Nucleus accumbens (tissue), 56 donors: ENCODE data around the gene MIEF2.
"Not testable (repeated sequence)": the region's sequence is repeated elsewhere in the genome, so short reads cannot be mapped to it uniquely, and the experiment has no call there.

Experiments used
- DNase-seq, 56 donors: peaks; one replicate each; lab custom pipeline; 2025; lab: John Stamatoyannopoulos, UW

MIEF2 gene, protein sequence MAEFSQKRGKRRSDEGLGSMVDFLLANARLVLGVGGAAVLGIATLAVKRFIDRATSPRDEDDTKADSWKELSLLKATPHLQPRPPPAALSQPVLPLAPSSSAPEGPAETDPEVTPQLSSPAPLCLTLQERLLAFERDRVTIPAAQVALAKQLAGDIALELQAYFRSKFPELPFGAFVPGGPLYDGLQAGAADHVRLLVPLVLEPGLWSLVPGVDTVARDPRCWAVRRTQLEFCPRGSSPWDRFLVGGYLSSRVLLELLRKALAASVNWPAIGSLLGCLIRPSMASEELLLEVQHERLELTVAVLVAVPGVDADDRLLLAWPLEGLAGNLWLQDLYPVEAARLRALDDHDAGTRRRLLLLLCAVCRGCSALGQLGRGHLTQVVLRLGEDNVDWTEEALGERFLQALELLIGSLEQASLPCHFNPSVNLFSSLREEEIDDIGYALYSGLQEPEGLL

DNA sequence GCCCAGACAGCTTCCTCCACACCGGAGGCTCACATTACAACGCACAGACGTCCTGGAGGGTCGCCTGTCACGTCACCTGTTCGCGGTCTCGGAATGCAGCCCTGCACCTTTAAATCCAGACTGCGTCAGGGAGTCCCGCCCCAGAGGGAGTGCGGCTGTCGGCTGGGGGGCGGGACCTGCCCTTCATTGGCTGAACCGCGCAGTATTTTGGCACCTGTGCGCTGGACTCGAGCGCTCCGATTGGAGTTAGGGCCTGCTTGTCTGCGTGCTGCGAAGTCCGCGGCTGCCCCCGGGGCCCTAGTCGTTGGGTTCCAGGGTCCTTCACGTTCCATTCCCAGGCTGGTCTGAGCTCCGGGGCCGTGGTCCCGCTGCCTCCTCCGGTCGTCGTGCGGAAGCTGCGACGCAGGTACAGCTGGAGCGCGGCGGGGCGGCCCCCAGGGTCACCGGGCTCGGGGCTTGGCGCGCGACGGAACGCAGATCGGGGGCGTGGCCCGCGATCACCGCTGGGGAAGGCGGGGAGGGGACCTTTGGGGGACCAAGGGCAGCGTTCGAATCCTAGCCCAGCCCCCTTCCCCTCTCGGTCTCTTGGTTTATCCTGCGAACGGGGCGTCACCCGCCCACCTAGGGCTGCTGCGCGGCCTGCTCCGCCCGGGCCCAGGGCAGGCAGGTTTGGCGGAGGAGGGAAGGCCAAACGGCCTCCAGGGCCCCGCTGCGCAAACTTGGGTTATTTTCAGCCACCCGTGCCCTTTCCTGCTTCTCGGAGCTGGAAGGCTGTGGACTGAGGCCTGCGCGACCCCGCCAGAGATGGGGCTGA, at the start of gene MIEF2:
TSS of gene MIEF2 (plus strand) at position 331 of the 814 bp plus-strand sequence. CDS start 2,059 bp downstream, outside the sequence.
- DNase-seq = peak; percentile 66 to 97 (median 91)

DNA sequence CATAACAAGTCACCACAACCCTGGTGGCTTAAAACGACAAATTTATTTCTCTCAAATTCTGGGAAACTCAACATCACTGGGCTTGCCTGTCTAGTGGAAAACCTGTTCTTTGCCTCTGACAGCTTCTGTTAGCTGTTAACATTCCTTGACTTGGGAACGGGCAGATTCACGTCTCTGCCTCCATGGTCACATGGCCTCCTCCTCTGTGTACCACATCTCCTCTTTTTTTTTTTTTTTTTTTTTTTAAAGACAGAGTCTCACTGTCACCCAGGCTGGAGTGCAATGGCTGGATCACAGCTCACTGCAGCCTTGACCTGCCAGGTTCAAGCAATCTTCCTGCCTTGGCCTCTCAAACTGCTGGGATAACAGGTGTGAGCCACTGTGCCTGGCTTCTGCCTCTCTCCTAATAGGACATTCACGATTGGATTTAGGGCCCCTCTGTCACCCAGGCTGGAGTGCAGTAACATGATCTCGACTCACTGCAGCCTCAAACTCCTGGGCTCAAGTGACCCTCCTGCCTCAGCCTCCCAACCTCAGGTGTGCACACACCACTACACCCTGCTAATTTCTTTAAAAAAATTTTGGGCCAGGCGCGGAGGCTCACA, 46.7 kb upstream of the MIEF2 start:
- DNase-seq = no peak

DNA sequence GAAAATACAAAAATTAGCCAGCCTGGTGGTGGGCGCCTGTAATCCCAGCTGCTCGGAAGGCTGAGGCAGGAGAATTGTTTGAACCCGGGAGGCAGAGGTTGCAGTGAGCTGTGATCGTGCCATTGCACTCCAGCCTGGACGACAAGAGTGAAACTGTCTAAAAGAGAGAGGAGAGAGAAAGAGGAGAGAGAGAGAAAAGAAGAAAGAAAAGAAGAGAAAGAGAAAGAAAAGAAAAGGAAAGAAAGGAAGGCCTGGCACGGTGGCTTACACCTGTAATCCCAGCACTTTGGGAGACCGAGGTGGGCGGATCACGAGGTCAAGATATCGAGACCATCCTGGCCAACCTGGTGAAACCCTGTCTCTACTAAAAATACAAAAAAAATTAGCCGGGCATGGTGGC, 43.6 kb upstream of the MIEF2 start:
- DNase-seq = not testable (repeated sequence)

DNA sequence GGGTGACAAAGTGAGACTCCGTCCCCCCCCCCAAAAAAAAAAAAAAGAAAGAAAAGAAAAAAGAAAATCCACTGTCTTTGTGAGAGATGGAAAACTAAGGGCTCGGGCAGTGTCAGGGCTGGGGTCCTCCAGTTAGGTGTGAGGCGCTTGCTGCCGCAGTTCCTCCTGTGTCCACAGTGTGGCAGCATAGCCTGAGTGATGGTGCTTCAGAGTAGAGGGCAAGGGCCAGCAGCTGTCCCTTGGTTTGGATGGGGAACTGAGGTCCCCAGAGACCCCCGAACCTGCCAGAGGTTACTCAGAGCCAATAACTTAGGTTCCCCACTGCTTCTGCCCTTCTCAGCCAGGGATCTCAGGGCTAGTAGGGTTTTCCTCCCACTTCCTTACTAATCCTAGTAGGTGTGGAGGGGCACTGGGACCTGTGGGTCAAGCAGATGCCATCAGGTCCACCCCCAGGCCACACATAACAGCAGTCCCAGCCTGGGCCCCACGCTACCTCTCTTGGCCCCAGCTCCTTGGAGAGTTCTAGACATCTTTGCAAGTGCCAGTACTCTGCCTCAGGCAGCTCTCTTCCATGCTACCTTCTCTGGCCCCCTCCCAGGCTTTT, 42.9 kb upstream of the MIEF2 start:
- peak in 46 of 56 donors; percentile 16 to 87 (median 49) for DNase-seq

DNA sequence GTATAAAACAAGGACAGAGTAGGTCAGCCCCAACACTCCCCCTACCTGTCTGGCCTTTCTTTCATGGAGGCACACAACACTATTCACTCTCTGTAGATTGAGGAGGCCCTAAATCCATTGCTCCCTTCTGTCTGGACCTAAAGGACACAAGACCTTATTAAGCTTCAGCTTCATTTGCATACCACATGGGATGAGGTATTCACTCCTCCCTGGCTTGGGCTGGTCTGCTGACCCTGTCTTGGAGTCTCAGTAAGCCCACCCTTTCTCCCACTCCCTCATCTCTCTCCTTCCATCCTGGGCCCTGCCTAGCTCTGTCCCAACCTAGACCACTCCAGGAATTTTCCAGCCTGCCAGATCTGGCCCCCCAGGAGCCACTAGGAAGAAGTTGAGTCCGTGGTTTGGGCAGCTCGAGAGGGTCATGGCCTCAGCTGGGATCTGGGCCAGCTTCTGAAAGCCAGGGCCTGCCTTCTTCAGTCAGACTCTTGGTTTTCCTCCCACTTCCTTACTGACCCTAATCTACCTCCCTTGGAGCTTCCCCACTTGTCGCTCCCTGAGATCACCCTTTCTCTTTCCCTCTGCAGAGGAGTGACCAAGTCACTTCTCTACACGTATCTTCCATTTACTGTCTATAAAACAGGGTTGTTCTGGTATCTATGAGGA, 41.6 kb upstream of the MIEF2 start:
- DNase-seq = no peak

DNA sequence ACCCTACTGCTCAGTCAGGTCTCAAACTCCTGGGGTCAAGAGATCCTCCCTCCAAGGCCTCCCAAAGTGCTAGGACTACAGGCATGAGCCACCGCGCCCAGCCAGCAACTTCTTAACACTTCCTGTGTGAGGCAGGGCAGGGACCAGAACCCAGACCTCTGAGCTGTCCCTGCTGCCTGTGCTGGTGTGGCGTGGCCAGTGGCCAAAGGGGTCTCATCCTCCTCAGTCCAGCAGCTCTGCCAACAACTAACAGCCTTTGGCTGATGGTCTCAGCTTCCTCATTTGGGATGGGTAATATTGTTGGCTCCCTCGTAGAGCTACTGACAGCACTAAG, 36.4 kb upstream of the MIEF2 start:
- DNase-seq = no peak

DNA sequence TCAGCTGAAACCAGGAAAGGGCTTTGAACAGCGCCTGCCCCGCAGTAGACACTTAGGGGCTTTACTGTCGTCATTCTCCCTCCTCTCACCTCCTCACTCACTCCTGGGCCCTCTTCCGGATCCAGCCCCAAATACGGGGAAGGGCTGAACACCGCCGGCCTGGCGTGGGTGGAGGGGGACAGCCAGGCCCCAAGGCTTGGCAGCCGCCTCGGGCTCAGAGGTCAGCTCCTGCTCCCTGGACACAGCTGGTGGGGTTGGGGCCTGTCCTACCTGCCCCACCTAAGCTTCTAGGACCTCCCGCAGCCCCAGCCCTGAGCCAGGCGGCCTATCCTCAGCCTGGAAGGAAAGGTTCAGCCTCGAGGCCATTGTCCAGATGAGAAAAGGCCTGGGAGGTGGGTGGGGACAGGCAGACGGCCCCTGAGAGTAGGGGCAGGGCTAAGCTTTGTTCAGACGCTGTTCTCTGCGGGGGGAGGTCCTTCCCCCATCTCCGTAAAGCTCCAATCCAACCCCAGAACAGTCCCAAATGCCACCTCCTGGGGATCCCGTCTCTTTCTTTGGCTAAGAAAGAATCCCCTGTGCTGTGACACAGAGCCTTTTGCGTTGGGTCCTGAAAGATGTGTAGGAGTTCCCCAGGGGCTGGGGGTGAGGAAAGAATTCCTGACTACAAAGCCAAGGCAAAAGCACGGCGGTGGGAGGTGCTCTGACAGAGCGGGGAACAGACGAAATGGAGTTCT, 35.9 kb upstream of the MIEF2 start:
- DNase-seq = no peak

DNA sequence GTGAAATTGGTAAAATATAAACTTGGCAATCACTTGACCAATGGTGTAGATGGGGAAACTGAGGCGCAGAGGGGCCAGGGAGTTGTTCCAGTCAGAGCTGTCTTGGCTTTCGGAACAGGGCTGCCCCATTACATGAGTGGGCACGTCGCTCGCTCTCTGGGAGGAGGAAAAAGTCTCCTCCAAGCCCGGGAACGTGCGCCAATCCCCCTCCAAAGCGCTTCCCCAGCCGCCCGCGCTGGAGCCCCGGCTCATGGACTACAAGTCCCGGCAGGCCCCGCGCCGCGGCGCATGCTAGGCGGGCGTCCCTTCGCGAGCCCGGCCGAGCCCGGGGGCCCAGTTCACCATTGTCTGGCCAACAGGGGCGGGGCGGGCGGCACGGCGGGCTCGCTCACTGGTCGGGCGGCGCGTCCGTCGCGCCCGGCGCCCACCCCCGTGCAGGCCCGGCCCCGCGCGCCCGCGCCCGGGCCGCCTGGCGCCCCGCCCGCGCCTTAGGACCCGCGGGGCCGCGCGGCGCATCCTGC, 35.3 kb upstream of the MIEF2 start, which contains the start of gene LLGL1:
TSS of gene LLGL1 (plus strand) at position 515 of the 521 bp plus-strand sequence. CDS start 48 bp downstream, outside the sequence.
- DNase-seq = peak in 55 of 56 donors; percentile 58 to 98 (median 89)

DNA sequence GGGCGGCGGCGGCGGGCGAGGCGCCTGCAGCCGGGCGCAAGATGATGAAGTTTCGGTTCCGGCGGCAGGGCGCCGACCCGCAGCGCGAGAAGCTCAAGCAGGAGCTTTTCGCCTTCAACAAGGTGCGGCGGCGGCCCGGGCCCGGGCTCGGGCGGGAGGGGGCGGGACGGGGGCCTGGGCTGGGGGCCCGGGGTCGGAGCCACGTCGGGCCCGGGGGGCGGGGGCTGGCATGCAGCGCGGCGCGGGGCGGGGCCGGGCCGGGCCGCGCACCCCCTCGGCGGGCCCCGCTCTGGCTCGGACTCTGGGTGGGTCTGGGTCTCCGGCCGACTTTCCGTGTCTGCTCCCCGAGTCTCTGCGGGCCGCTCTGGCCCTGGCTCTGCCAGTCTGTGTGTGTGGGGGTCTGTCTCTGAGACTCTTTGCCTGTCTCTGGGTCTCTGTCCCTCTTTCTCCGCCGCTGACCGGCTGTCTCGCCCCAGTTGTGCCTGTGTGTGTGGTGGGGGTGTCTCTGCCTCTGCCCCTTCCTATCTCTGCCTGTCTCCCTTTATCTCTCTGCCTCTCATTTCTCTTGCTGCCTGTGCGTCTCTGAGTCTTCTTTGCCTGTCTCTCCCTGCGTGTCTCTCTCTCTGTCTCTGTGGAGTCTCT, 34.7 kb upstream of the MIEF2 start:
- peak in 11 of 56 donors; percentile 45 to 76 (median 57) for DNase-seq

DNA sequence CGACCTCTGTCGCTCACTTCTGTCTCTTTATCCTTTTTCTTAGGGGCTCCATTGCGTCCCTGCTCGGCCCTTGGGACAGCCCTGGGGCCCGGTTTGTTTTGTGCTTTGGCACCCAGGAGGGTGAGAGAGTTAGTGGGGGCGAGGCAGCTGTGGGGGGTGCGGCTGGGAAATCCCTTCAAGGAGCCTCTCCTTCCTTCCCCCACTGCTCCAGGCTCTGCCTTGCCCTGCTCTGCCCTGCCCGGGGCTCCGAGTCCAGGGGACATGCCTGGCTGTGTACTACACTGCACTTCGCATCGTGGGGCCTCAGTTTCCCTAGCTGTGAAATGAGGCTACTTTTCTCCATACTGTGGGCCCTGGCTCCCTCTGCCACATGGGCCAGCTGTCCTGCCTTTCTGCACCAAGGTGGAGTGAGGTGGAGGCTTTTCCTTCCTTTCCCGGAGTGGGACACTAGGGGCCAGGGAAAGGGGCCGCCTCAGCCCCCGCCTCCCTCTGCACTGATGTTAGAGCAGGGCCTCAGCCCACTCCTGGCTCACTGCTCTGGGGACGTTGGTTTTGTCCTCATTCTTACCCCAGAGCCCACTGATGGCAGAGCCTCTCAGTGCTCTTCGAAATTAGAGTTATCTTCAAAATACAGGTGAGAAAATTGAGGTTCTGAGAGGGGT, 34.0 kb upstream of the MIEF2 start:
- peak in 1 of 56 donors; percentile 14 for DNase-seq

DNA sequence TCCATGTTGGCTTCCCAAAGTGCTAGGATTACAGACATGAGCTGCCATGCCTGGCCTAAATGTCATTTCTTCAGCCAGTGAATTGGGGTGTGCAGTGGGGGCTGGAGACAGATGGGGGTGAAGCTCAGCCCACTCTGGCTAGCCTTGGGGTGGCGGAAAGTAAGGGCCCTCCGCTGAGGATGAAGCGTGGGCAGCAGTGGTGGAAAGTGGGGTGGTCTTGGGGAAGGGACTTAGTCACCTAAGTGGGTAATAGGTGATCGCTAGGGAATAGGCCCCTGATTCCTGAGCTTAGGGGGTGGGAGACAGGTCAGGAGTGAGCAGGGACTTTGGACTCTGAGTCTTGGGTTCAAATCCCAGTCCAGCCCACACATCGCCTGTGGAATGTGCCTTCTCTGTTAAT, 32.8 kb upstream of the MIEF2 start:
- no peak for DNase-seq

DNA sequence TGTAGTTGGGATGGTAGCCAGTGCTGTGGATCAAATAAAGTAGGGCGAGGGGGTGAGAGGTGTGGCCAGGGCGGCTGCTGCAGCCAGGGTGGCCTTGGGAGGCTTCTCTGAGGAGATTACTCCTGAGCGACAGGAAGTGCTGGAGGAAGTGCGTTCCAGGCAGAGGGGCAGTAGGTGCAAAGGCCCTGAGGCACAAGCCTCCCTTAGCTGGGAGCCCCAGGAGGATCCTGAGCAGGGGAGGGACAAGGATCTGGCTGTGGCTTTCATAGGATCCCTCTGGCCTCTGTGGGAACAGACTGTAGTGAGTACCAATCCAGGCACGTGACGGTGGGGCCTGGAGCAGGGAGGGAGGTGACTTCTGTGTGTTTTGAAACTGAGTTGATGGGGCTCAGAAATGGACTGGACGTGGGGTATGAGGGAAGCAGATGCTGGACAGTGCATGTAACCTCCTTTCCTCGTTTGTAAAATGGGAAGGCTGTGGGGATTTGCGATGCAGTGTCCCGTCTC, 32.2 kb upstream of the MIEF2 start:
- DNase-seq = peak in 3 of 56 donors; percentile 21 to 42 (median 40)

DNA sequence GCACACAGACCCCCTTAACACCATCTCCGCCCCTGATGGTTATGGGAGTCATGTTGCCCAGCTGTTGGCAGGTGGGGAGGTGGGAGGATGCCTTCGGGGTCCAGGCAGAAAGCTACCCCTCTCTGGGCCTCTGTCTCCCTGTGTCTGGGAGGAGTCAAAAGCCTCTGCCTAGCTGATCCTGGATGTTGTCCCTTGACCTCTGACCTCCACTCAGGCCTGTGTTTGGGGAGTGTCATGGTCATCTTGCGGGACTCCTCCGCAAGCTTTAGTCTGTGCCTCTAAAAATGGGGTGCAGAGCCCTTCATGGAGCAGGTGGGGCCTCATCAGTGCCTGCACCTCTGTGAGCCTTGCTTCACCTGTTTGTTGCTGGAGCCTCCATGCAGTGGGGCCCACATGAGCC, 31.2 kb upstream of the MIEF2 start:
- peak in 1 of 56 donors; percentile 8 for DNase-seq

DNA sequence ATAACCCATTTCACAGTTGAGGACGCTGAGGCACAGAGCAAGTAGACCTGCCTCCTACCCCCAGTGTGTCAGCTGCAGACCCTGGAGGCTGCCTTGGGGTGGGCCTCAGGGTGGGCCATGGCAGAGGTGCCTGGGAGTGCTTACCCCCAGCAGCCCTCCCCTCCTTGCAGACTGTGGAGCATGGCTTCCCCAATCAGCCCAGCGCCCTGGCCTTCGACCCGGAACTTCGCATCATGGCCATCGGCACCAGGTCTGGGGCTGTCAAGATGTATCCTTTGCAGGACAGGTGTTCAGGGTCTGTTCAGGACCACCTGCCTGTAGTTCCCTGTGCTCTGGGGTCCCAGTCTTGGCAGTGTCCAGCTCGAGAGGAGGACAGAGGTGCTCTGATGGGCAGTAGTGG, 30.7 kb upstream of the MIEF2 start:
- DNase-seq = no peak

DNA sequence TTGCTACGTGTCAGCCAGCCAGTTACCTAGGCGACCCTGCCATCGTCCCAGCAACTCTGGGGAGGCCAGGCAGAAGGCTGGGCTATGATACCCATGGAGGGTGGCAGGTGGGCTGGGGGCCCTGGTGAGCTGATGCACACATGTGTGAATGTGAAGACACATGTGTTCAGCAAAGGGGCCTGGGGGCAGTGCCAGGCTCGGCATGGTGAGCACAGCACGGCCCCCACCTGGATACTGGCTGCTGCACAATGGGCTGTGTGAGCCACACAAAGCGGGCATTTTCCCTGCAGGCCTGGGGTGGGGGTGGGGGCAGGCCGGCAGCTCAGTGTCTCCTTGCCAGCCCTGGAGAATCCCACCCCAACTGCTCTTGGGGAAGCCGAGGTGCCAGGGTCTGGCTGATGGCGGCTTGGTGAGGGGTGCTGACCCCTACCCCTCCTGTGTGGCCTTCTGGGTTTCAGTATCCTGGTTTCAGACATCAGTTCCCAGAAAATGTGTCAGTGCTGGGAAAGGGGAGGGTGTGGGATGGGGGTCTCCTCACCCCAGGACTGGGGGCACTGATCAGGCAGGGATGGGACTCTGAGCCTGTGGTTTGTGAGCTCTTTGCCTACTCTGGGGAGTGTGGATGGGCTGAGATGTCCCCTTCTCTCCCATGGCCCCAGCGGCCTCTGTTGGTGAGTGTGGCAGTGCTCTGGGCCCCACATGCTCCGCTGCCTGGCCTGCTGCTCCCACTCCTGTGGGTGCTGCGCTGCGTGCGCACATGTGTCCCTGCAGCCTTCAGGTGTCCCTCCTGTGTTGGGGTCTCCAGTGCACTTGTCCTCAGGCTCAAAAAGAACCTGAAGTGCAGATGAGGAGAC, 29.9 kb upstream of the MIEF2 start:
- peak in 49 of 56 donors; percentile 33 to 90 (median 76) for DNase-seq

DNA sequence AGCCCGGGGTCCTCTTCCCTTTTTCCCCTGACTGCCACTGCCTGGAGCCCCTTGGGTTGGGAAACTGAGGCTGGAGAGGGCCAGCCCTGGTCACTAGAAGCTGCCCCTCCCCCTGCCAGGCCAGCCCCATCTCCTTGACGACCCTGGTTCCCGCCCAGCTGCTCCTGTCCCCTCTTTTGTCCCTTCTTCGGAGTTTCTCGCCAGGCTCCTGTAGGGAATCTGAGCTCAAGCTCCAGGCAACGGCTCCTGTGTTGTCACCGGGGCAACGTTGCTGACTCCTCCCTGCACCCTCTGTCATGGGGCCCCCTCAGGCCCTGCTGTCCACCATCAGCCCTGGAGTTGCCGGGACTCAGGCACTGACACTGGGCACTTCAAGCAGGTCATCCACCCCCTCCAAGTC, 29.3 kb upstream of the MIEF2 start:
- DNase-seq = peak in 8 of 56 donors; percentile 23 to 54 (median 44)
